Stimulated activated CD4-positive, alpha-beta T cell treated with anti-CD3 and anti-CD28 coated beads, Interleukin-2, amount 100 ng/mL, for 48 hours (primary cell): Measurements from ENCODE around the gene GKAP1.
"Not testable (repeated sequence)": the region's sequence is repeated elsewhere in the genome, so short reads cannot be mapped to it uniquely, and the experiment has no call there.

ENCODE experiments used
- DNase-seq, 2 donors: peaks; one replicate each; pipeline ENCODE4 v3.0.0-alpha.2; 2020

The GKAP1 gene

DNA sequence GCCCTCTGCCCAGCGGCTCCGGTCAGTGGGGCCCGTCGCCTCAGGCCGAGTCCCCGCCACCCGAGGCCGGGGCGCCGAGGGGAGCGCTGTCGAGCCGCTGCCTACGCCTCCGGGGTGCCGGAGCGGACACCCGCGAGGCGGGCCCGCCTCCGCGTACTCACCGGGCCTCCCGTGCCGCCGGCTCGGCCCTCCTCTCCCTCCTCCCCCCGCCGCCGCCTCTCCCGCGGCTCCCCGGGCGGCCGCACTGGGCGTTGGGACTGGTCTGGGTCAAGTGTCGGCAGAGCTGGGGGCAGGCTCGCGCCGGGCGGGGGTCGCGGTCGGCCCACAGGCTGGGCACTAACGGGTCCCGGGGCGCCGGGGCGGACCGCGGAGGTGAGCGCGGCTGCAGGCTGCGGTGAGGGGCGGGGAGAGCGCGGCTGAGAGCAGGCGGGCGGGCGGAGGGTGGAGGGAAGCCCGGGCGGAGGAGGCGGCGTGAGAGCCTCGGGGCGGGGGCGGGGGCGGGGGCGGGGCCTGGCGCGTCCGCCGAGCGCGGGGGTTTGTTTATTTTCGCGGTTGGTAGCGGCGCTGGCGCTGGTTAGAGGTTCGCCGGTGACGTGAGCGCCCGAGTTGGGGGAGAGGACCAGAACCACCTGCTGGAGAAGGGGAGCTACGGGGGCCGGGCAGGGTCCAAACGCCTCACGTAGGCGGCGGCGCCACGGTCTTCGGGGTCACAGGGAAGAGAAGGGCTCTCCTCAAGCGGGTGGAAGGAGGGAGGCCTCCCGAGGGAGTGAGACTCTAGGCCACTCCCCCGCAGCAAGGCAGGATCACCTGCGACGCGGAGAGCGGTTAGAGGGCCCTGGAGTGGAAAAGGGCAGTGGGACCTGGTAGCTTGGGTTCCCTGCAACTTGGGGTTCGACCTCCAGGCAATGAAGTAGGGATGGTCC lies at the start of gene GKAP1:
Gene GKAP1 (minus strand): TSS at position 414 of the 923 bp plus-strand sequence. CDS start 11,252 bp downstream, outside the sequence.
- DNase-seq: peak; percentile 54 to 55

GRCh38 chr9:83849895-83850294 lies 32.3 kb upstream of the GKAP1 start:
- DNase-seq: not testable (repeated sequence)

- DNase-seq: not testable (repeated sequence)
Measured at GRCh38 chr9:83837070-83837643, 19.6 kb upstream of the GKAP1 start.

- DNase-seq: not testable (repeated sequence)
Measured at GRCh38 chr9:83830426-83831071, 13.0 kb upstream of the GKAP1 start.

GRCh38 chr9:83824986-83825623 lies 7.5 kb upstream of the GKAP1 start:
- not testable (repeated sequence) for DNase-seq

- DNase-seq: peak; percentile 7 to 30
Measured at GRCh38 chr9:83817011-83817355, 586 bp downstream of the GKAP1 start.

DNA sequence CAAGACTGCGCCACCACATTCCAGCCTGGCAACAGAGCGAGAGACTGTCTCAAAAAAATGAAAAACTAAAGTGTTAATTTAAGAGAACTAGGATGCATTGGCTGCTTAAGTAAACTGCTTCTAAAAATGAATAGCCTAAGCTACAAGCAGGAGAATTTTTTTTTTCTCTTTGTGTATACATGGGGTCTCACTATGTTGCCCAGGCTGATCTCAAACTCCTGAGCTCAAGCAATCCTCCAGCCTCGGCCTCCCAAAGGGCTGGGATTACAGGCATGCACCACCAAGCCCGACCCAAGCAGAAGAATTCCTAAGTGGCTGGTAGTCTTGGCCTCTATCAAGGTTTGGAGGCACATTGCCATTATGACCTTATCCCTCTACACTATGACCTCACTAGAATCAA lies 2.4 kb downstream of the GKAP1 start:
- not testable (repeated sequence) for DNase-seq

- not testable (repeated sequence) for DNase-seq
Measured at GRCh38 chr9:83809213-83809612, 8.4 kb downstream of the GKAP1 start.

DNA sequence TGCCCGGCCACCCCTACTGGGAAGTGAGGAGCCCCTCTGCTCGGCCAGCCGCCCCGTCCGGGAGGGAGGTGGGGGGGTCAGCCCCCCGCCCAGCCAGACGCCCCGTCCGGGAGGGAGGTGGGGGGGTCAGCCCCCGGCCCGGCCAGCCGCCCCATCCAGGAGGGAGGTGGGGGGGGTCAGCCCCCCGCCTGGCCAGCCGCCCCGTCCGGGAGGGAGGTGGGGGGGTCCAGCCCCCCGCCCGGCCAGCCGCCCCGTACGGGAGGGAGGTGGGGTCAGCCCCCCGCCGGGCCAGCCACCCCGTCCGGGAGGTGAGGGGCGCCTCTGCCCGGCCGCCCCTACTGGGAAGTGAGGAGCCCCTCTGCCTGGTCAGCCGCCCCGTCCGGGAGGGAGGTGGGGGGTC lies 13.1 kb downstream of the GKAP1 start:
- not testable (repeated sequence) for DNase-seq

DNA sequence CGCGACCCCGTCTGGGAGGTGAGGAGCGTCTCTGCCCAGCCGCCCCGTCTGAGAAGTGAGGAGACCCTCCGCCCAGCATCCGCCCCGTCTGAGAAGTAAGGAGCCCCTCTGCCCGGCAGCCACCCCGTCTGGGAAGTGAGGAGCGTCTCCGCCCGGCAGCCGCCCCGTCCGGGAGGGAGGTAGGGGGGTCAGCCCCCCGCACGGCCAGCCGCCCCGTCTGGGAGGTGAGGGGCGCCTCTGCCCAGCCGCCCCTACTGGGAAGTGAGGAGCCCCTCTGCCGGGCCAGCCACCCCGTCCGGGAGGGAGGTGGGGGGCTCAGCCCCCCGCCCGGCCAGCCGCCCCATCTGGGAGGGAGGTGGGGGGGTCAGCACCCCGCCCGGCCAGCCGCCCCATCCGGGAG lies 13.6 kb downstream of the GKAP1 start:
- not testable (repeated sequence) for DNase-seq

DNA sequence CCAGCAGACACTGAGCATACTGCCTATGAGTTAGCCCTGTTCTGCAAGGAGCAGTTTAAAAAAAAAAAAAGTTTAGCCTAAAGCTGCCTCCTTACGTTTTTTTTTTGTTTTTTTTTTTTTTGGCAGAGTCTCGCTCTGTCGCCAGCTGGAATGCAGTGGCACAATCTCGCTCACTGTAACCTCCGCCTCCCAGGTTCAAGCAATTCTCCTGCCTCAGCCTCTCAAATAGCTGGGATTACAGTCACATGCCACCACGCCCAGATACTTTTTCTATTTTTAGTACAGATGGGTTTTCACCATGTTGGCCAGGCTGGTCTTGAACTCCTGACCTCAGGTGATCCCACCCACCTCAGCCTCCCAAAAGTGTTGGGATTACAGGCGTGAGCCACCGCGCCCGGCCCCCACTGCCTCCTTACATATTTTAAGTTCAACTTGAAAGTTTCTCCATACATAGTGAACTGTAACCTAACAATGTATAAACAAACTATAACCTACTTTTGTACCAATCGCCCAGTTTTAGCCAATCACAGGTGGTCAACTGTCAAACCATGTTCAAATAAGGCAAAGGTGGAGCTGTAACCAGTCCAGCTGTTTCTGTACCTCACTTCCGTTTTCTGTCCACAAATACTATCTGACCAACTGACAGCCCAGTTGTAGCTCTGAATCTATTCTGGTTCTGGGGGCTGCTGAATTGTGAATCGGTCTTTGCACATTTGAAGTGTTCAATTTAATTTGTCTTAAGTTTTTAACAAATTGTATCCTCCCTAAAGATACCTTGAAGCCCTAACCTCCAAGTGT lies 17.1 kb downstream of the GKAP1 start:
- DNase-seq: no peak

DNA sequence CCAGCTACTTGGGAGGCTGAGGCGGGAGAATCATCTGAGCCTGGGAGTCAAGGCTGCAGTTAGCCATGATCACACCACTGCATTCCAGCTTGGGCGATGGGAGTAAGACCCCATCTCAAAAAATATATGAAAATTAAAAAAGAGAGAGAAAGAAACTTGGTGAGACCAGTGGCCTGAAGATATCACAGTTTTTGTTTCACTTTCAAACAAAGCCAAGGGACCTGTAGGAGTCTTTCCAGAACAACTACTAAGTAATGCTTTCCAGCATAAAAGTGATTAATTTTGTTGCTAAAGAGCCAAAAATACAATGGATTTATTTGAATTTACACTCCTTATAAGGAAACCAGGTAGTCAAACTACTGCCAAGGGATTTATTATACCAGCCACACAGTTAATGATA lies 23.5 kb downstream of the GKAP1 start:
- no peak for DNase-seq

DNA sequence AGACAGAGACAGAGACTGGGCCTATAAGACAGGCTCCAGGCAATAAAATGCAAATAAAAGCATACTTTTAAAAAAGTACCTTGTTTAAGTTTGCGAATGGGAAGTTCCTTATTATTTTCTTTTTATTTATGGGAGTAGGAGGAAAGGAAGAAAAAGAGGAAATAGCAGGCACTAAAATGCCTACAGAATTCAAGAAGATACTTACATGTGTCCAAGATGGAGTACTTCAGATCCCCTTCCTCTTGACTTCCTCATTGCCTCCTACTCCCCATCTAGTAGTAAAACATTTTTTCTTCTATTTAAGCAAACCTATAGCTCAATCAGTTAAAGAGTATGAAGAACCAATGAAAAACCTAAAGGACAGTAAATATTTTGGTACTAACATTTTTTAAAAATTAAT lies 24.8 kb downstream of the GKAP1 start:
- DNase-seq: no peak

DNA sequence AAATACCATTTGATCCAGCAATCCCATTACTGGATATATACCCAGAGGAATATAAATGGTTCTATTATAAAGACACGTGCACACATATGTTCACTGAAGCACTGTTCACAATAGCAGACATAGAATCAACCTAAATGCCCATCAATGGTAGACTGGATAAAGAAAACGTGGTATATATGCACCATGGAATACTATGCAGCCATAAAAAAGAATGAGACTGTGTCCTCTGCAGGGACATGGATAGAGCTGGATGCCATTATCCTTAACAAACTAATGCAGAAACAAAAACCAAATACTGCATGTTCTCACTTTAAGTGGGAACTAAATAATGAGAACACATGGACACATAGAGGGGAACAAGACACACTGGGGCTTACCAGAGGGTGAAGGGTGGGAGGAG lies 39.4 kb downstream of the GKAP1 start:
- DNase-seq: no peak

DNA sequence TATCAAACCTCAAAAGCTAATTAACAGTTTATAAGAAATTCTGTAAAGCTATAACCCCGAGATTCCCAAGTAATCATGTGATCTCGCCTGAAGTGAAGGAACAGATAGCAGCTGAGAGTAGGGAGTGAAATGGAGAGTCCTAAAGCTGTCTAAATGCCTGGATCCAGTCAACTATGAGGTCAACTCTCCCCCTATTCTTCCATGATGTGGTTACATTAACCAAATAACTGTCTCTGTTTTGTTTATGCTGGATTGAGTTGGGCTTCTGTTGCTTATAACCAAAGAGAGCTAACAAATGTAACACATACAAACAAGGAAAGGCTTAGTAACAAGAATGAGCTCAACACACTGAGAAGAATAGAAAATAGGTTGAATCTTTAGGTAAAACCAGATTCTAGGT lies 41.6 kb downstream of the GKAP1 start:
- no peak for DNase-seq

DNA sequence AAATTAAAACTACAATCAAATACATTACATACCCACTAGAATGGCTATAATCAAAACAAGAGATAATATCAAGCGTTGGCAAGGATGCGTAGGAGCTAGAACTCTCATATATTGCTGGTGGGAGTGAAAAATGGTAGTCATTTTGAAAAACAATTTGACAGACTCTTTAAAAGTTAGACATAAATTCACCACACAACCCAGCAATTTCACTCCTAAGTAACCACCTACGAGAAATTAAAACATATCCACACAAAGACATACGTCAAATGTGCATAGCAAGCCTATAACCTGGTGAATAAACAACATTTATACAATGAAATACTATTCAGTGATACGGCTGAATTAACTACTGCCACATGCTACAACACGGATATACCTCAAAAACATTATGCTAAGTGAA lies 44.7 kb downstream of the GKAP1 start:
- no peak for DNase-seq

DNA sequence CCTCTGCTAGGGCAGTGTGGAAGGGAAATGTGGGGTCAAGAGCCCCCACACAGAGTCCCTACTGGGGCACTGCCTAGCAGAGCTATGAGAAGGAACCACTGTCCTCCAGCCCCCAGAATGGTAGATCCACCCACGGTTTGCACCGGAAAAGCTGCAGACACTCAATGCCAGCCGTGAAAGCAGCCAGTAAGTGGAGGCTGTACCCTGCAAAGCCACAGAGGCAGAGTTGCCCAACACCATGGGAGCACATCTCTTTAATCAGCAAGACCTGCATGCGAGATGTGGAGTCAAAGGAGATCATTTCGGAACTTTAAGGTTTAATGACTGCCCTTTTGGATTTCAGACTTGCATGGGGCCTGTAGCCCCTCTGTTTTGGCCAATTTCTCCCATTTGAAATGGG lies 52.2 kb downstream of the GKAP1 start:
- DNase-seq: no peak

- DNase-seq: no peak
Measured at GRCh38 chr9:83754383-83754977, 63.1 kb downstream of the GKAP1 start.

GRCh38 chr9:83749706-83750105 lies 67.9 kb downstream of the GKAP1 start:
- DNase-seq: no peak

DNA sequence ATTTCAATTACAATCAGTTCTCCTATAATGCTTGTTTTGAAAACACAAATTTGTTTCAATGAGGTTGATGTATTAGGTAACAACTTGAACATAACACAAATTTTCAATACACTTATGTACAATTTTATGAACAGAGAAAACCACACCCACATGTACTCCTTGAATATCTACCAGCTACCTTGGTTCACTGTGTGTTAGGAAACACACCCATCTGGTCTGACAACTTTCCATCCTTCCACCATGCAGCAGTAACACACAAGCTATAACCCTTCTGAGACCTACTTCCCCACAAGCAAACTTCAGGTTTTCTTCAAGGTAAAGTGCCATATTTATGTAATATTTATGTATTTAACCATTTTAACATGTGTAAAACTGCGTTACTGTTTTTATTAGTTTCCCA lies 73.4 kb downstream of the GKAP1 start:
- DNase-seq: no peak

GRCh38 chr9:83733739-83734138 lies 83.8 kb downstream of the GKAP1 start:
- DNase-seq: no peak
